ENCODE results near the gene DLX2.

The DLX2 gene

DNA sequence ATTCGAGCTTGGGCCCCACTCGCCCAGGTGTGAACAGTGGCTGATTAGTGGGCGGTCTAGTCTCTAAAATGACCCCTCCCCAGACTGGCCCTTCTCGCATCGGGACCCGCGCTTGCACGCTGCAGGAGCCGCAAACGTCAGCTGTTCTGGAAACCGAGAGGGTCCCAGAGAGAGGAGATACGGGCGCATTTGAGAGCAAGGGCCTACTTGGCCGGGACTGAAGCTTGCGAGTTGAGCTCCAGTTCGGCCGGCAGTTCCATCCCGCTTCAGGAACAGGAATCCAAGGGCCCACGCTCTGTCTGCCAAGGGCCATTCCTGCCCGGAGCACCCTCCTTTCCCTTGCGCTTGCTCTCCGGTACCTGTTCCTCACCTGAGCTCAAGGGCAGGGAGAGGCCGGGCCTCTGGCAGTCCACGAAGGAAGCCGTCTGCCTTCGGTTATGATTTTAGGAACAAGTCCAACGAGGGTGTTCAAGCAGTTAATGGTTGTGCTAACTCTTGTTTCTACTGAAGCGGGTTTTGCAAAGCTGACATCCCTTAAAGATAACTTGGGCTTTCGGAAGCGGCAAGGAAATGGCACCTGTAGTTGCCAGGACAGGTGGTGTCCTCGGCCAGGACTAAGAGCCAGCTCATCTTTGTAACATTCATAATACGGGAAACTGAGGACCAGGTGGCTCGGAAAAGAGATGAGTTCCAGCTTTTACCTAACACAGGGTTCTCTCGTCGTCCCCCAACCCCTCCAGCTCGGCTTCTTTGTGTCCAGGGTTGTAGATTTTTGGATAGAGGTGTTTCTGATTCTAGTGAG, 21.3 kb downstream of the DLX2 start:
- TF ChIP-seq, protein P1, sequence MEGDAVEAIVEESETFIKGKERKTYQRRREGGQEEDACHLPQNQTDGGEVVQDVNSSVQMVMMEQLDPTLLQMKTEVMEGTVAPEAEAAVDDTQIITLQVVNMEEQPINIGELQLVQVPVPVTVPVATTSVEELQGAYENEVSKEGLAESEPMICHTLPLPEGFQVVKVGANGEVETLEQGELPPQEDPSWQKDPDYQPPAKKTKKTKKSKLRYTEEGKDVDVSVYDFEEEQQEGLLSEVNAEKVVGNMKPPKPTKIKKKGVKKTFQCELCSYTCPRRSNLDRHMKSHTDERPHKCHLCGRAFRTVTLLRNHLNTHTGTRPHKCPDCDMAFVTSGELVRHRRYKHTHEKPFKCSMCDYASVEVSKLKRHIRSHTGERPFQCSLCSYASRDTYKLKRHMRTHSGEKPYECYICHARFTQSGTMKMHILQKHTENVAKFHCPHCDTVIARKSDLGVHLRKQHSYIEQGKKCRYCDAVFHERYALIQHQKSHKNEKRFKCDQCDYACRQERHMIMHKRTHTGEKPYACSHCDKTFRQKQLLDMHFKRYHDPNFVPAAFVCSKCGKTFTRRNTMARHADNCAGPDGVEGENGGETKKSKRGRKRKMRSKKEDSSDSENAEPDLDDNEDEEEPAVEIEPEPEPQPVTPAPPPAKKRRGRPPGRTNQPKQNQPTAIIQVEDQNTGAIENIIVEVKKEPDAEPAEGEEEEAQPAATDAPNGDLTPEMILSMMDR (IDR thresholded peaks at IDR 0.05; ENCODE audit: low read depth, low read length) = no peak
- no peak for DNase-seq (ENCODE audit: low read depth in 2 of 2)
- no peak overlapping the region for H3K4me3 ChIP-seq (replicated peaks in 1 of 2; ENCODE audit: low read depth in 2 of 2, low read length in 2 of 2)

DNA sequence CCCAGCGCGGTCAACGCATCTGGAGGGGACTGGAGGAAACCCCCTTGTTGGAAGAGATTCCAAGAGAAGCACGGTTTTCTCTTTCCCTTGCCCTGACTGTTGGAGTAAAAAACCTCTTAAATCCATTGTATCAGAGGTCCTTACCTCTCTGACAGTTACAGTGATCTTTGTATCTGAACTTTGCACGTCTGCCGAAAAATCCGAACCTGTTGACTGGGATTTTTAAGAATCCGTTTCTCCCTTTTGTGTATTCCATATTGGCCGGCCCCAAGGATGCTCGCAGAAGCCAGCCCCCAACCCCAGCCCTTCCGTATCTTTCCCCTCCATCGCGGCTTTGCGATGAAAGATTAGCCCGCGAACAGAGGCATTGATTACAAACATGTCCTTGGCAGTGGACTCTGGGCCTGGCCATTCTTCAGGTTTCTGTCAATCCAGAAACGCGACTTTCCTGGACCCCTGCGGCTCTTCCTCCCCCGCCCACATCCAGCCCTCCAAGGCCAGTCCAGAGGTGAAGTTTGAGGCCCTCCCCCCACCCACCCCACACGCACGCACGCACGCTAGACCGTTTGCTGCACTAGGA, 22.0 kb downstream of the DLX2 start:
- DNase-seq (ENCODE audit: low read depth in 2 of 2) = no peak
- TF ChIP-seq, protein P1 (IDR thresholded peaks at IDR 0.05; ENCODE audit: low read depth, low read length) = no peak
- H3K4me3 ChIP-seq (replicated peaks in 1 of 2; ENCODE audit: low read depth in 2 of 2, low read length in 2 of 2) = no peak overlapping the region

DNA sequence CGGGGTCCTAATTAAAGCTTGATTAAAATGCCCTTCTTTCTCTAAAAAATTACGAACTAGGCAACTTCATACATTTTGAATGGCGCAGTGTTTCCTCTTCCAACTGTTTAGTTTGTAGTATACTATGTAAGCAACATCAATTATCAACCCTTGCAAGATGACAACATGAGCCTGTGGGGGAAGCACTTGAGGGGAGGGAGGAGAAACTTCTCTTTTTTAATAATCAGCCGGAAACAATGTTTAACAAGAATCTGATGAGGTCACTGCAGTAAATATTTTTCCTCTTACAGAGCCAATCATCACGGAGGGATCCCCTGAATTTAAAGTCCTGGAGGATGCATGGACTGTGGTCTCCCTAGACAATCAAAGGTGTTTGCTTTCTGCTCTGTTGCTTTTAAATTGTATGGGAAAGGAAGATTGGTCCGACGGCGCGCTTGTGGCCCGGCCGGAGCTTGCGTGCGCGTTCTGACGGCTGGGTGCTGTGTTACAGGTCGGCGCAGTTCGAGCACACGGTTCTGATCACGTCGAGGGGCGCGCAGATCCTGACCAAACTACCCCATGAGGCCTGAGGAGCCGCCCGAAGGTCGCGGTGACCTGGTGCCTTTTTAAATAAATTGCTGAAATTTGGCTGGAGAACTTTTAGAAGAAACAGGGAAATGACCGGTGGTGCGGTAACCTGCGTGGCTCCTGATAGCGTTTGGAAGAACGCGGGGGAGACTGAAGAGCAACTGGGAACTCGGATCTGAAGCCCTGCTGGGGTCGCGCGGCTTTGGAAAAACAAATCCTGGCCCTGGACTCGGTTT, 22.7 kb downstream of the DLX2 start:
- DNase-seq (ENCODE audit: low read depth in 2 of 2) = no peak
- no peak overlapping the region for H3K4me3 ChIP-seq (replicated peaks in 1 of 2; ENCODE audit: low read depth in 2 of 2, low read length in 2 of 2)
- TF ChIP-seq, protein P1 (IDR thresholded peaks at IDR 0.05; ENCODE audit: low read depth, low read length) = no peak

DNA sequence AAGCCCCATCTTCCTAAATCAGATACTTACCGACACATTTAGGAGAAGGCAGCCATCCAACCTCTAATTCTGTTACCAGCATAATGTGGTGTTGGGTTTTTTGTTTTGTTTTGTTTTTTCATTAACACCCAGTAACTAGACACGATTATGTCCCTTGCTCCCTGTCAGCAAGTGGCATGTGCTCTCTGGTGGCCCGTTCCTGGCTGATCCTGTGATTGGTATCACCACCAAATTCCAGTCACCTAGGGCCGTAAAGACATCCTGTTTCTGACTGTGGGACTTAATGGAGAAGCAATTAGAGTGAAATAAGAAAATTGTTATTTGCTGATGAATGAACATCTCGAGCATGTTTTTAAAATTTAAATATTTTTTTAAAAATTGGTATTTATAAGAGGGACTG, 23.3 kb downstream of the DLX2 start:
- no peak overlapping the region for H3K4me3 ChIP-seq (replicated peaks in 1 of 2; ENCODE audit: low read depth in 2 of 2, low read length in 2 of 2)
- DNase-seq (ENCODE audit: low read depth in 2 of 2) = no peak
- TF ChIP-seq, protein P1 (IDR thresholded peaks at IDR 0.05; ENCODE audit: low read depth, low read length) = no peak

DNA sequence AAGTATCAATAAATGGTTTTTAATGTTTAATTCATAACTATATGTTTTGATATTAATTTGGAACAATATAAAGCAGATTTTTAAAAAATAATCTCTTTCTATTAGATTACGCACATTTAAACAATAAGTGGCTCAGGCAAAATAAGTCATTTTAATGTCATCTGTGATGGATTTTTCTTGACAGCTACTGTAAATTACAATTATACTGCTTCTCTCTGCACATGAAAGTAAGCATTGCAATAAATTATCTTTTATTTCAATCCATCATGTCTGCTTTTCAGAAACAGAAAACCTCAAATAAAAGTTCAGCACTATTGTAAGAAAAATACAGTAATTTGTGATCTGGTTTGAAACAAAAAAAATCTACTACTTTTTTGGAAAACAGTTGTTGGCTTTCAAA, 28.4 kb downstream of the DLX2 start:
- no peak overlapping the region for H3K4me3 ChIP-seq (replicated peaks in 1 of 2; ENCODE audit: low read depth in 2 of 2, low read length in 2 of 2)
- no peak for DNase-seq (ENCODE audit: low read depth in 2 of 2)
- TF ChIP-seq, protein P1 (IDR thresholded peaks at IDR 0.05; ENCODE audit: low read depth, low read length) = no peak

DNA sequence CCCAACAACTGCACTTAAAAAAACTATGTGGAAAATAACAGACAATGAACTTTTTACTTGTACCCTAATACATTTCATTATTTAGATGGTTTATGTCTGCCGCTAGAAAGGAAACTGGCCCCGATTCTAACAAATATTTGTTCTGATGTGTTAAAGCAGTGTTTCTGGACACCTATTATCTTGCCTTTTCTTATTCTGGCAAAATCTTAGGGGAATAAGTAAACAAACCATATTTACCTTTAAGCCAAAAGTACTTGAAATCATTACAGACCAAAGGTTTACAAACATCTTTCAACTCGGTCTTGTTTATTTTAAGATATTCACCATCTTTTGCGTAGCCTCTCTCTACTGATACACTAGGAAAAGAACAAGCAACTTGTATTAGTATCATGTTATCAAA, 29.2 kb downstream of the DLX2 start:
- TF ChIP-seq, protein P1 (IDR thresholded peaks at IDR 0.05; ENCODE audit: low read depth, low read length) = no peak
- no peak for DNase-seq (ENCODE audit: low read depth in 2 of 2)
- H3K4me3 ChIP-seq (replicated peaks in 1 of 2; ENCODE audit: low read depth in 2 of 2, low read length in 2 of 2) = no peak overlapping the region
